Measurements from ENCODE around the gene ADGRD1.

ADGRD1 gene

DNA sequence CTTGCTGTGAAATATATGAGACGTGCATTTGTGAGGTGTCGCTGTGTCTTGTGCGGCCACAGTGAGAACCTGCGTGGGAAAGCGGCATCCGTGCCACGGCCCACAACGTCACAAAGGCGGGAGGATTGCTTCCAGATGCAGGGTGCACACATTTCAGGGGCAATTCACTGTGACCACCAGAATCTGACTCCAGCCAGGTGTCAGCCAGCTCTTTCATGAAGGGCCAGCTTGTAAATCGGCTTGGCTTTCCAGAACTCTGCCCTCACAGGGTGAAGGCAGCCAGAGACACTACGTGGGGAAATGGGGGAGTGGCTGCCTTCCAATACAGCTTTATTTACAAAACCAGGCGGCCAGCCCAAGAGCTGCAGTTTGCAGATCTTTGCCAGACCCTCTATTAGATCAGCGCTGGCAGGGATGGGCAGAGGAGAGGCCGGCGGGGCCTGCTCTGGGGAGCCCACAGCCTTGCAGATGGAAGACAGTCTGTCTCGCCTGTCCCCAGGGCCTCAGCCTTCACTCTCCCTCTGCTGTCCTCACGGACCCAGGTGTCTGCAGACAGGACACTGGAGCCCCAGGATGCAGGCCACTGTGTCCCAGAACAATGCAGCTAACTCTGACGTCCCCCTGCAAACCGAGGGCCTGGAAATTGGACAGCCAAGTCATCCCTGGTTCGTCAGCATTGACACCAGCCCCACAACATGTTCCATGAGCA lies 53.5 kb downstream of the ADGRD1 start:
- no peak for DNase-seq (ENCODE audit: low read depth in 2 of 2)

- no peak for DNase-seq (ENCODE audit: low read depth in 2 of 2)
These were observed 54.0 kb downstream of the ADGRD1 start for GRCh38 chr12:131007740-131008117.

DNA sequence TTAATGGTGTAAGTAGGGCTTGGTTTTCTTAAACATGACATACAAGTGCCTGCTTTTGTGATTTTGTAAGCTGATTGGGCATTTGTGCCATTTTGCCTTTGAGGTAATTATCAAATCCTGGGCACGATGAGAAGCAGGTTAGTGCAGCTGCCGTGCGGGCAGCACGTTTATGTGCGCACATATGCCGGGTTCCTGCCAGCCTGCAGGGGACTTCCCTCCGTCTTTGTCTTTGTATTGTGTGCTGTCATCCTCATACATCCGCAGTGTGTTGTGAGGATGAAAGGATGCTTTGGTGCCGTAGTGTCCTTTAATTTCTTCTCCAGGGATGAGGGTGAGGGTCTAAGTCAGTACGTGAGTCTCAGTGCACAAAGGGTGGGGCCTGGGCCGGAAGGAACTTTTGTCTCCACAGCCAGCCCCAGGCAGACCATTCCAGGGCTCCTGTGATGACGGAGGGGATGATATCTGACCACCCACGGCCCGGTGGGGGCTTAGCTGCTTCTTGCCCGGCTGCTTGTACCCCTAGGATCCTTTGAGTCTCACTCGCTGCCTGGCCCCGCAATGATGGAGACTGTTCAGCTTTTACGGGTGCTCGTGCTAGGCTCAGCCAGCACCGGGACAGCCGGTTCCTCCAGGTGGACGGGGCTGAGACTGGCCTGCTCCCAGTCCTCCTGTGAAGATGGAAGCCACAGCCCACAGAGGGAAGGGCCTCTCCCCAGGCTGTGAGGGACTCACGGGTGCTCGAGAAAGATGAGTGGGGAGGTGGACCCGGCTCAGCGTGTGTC lies 54.6 kb downstream of the ADGRD1 start:
- no peak for DNase-seq (ENCODE audit: low read depth in 2 of 2)

- DNase-seq (ENCODE audit: low read depth in 2 of 2): no peak
These were observed 55.2 kb downstream of the ADGRD1 start for GRCh38 chr12:131008913-131009270.

DNA sequence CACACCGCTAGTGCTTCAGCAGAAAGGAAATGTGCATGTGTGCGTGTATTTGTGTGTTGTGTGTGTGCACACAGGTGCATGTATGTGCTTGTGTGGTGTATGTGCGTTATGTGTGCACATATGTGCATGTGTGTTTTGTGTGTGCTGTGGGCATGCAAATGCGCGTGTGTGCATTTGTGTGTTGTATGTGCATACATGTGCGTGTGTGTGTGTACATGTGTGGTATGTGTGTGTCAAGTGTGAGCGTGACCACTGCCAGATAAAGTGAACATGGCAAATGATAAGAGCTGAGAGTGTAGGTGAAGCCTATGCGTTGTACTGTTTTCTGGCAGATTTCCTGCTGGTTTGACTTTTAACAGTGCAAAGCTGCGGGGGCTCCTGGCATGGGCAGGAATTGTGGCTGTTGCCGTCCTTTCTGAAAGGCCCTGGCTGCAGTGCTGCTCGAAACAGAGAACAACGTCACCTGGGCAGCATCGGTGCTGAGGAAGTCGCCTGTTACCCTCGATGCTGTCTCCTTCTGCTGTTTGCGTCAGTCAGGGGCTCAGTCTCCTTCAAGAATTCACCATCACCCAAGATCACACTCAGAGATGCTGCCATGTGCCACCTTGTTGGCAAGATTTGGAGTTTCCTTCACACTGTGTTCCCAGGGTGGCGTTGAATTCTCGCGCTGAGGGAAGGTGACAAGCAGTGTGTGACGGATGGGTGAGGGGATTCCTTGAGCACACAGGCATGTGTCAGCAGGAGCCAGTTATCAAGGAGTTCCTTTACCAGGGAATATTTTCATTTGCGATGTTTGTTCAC lies 56.1 kb downstream of the ADGRD1 start:
- DNase-seq (ENCODE audit: low read depth in 2 of 2): no peak

DNA sequence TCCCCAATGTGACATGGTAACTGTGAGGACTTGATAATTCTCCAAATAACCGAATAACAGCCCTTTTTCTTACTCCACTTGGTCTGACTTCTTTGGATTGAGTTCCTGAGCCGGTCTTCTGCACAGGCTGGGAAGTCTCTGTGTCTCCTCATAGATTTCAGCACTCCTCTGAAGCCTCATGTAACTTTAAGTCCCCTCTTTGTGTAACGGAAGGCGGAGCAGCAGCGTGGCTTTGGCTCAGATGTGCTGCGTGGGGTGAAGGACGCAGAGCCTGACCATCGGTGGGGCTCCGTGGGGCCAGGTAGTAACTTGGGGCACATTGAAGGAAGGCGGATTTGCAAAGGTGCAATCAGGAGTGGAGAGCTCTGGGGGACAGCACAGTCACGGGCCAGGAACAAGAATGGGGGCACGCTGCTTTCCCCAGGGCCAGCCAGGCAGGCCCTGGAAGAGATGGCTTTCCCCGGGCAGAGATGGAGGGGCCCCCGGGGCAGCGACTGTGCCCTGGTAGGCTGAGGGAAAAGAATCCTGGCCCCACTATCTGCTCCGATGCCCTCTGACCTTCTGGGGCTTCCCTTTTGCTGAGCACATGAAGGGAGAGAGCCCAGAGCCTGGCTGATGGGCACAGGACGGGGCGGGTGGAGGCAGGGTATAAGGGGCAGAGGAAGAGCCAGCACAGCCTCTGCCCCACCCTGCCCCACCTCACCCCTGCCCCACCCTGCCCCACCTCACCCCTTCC lies 56.9 kb downstream of the ADGRD1 start:
- no peak for DNase-seq (ENCODE audit: low read depth in 2 of 2)

DNA sequence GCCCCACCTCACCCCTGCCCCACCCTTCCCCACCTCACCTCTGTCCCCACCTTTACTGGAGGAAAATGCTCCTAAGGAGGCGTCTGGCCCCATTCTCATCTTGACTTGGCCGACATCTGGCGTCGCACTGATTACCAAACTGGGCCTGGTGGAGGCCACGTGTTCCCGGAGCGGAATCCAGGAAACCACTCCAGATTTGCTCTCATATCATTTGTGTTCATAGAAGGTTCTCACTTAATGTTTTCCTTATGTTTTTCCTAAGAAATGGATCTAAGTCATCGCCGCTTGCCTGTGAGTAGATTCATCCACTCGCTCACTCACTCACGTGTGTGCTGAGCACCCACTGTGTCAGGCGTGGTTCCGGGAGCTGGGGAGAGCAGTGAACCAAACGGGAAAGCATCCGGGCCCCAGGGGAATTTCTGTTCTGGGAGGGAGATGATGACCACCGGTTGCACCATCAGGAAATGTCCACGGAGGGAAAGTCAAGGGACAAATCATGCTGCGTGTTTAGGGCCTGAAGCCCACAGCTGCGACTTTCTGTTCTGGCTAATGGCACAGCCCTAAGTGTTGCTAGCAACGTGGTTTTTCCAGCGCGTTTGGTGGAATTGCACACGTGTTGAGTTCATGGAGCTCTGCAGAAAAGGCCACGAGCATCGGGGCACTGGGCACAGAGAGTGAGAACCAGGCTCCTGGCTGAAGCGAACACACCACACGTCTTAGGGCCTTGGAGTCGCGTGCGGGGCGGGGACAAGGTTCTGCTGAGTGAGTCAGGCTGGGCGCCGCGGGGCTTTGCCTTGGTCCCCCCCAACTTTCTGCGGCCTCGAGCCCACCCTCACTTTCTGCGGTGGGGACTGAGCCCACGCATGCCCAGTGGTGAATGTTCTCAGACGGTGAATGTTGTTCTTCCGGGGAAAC lies 57.7 kb downstream of the ADGRD1 start:
- DNase-seq (ENCODE audit: low read depth in 2 of 2): no peak

DNA sequence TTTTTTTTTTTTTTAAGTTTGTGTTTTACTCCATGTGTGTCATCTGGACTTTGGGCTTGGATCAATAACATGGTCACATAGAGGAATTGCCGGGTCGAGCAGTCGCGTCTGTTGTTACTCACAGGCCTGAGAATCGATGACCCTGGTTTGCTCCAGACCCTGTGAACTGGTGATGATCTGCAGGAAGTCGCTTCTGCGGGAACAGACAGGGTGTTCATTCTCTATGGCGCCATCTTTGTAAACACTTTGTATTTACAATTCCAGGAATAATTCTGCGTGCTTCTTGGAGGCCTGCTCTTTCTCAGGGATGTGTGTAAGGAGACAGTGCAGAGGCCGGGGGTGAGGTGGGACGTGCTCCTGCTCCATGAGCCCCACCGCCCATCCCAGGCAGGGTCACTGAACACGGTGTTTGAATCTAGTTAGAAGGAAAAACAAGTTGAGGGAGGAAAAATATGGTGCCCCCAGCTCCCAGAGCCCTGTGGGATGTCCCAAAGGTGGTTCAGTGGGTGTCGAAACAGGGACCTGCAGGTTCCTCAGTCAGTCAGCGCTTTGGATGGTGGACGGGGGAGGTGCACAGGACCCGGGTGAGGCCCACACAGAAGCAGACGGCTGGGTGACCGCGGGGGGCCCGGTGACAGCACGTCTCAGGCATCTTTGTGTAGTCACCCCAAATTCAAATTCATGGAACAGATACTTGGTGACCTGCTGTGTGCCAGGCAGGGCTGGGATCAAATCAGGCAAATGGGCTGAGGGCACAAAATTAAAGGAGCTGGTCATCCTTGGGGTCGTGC lies 58.8 kb downstream of the ADGRD1 start:
- DNase-seq (ENCODE audit: low read depth in 2 of 2): no peak

DNA sequence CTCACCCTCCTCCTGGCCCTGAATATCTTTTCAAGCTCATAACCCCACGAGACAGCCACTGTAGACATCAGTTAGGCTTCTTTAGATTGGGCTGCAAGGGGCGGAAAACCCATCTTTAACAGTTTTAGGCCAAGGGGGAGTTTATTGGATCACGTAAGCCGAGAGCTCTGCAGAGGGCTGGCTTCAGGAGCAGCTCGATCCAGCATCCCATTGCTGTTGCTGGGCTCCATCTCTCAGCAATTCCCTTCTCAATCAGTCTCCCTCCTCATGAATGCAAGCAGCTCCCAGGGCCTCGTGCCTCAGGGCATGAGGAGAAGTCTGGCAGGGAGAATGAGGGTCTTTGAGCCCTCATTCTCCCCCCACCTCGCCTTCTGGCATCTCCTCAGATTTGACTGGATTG lies 59.4 kb downstream of the ADGRD1 start:
- no peak for DNase-seq (ENCODE audit: low read depth in 2 of 2)

DNA sequence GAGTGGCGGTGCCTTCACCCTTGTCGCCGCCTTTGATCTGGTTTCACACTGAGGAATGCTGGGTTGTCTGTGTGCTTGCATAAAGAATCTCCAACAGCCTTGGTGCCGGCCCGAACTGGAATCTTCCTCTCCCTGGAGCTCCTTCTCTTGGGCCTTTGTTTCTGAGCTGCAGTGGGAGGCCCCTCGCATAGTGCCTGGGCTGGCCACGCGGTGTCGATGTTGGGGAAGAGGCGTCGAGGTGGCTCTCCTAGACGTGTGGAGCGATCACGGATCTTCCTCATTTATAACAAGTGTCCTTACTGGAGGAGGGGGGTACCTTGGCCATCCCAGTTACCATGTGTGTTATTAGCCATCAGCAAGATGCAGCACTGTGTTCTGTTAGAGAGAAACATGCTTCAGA lies 60.6 kb downstream of the ADGRD1 start:
- no peak for DNase-seq (ENCODE audit: low read depth in 2 of 2)

GRCh38 chr12:131015581-131016337 lies 62.1 kb downstream of the ADGRD1 start:
- no peak for DNase-seq (ENCODE audit: low read depth in 2 of 2)

DNA sequence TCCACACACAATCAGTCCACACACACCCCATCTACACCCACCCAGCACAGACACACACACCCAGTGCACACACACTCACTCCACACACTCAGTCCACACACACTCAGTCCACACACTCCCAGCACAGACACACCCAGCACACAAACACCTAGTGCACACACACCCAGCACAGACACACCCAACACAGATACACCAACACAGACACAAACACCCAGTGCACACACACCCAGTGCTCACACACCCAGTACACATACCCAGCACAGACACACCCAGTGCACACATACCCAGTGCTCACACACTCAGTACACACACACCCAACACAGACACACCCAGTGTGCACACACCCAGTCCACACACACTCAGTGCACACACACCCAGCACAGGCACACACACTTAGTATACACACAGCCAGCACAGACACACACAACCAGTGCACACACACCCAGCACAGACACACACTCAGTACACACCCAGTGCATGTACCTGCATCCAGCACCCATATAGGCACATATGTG lies 63.8 kb downstream of the ADGRD1 start:
- no peak for DNase-seq (ENCODE audit: low read depth in 2 of 2)

GRCh38 chr12:131018019-131018620 lies 64.4 kb downstream of the ADGRD1 start:
- no peak for DNase-seq (ENCODE audit: low read depth in 2 of 2)

DNA sequence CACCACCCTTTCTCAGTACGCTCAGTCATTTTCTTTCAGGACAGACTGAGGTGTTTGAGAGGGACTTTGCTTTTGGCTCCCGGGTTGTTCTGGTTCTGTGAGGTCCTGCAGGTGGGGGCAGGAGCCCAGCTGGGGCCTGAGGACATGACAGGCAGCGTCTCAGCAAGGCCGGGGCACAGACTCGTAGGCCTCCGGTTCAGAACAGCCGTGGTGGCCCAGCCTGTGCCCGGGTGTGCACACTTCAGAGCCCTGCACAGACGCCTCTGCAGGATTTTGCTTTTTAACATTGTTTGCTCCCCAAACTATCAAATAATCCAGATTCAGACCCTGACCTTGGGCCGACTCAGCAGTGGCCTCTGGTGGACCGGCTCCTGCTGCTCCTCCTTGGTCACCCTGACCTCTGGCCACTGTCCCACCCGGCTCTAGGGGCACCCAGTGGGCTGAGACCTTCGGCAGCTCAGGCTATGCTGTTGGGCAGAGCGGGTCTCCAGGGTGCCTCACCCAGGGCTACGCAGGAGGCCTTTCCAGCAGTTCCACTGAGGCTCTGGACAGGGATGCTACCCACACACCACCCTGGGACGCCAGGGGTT lies 65.2 kb downstream of the ADGRD1 start:
- DNase-seq (ENCODE audit: low read depth in 2 of 2): no peak

- no peak for DNase-seq (ENCODE audit: low read depth in 2 of 2)
These were observed 66.8 kb downstream of the ADGRD1 start for GRCh38 chr12:131020326-131021153.

GRCh38 chr12:131021154-131021541 lies 67.4 kb downstream of the ADGRD1 start:
- no peak for DNase-seq (ENCODE audit: low read depth in 2 of 2)

- DNase-seq (ENCODE audit: low read depth in 2 of 2): no peak
These were observed 70.3 kb downstream of the ADGRD1 start for GRCh38 chr12:131024026-131024425.
